Measurements from ENCODE around the gene ZNF436. TPM values are rescaled to one million over a fixed set of nuclear protein-coding genes. Genes with fewer than 3 reads are reported as not detected.

Gene ZNF436
- total RNA-seq, 3 donors from 2014 or later (not counting 1 experiment from before 2014, with no cell fraction given): 4.5 to 7.8 (median 5.7) TPM

DNA sequence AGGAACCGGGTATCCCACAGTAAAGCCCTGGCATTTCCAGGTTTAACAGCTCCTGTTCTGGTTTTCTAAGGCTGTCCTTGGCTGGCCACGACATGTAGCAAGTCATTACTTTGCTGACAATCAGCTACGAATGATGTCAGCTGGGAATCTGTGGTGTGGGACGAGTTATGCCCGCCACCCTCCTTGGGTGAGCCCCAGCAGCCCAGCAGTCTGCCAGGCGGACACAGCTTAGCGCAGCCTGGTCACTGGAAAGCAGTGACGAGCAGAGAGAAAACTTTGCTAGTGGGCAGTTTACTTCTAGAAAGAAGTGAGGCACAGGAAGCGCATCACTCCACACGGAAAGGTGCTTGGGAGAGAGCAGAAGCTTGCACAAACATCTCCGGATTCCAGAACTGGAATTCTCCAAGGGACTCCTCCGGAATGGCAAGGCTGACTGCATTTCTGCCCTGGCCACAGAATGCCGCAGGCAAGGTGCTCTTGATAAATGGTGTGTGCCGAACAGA lies 15.5 kb upstream of the ZNF436 start:
- no peak overlapping the region for H3K4me3 Mint-ChIP-seq
- WGBS (ENCODE audit: insufficient coverage): 88% methylated on average over 14 of the region's 14 CpGs
- Histone ChIP-seq H3K4me3 (ENCODE audit: low read length) (no peak overlapping the region), H3K9me3 (ENCODE audit: control insufficient read depth, insufficient read depth, low read length) (no peaks in the 10 kb centered on the region), H3K36me3 (ENCODE audit: control insufficient read depth, insufficient read depth, low read length) (no peaks in the 10 kb centered on the region), H3K27ac (ENCODE audit: low read length) (no peak overlapping the region), H3K4me1 (ENCODE audit: control insufficient read depth, insufficient read depth, low read length) (no peaks in the 10 kb centered on the region), H3K27me3 (ENCODE audit: control insufficient read depth, insufficient read depth, low read length) (no peaks in the 10 kb centered on the region)
- ATAC-seq (no peak), DNase-seq (no peak)
- intact Hi-C loops (cut with micrococcal nuclease): no loop called here
- peaks cover 0 to 3% of the 10 kb centered on the region in 2 donors for H3K27me3 Mint-ChIP-seq (ENCODE audit: low read depth in 2 of 2)
- no peaks in the 10 kb centered on the region for H3K9me3 Mint-ChIP-seq
- TF ChIP-seq, protein P1, sequence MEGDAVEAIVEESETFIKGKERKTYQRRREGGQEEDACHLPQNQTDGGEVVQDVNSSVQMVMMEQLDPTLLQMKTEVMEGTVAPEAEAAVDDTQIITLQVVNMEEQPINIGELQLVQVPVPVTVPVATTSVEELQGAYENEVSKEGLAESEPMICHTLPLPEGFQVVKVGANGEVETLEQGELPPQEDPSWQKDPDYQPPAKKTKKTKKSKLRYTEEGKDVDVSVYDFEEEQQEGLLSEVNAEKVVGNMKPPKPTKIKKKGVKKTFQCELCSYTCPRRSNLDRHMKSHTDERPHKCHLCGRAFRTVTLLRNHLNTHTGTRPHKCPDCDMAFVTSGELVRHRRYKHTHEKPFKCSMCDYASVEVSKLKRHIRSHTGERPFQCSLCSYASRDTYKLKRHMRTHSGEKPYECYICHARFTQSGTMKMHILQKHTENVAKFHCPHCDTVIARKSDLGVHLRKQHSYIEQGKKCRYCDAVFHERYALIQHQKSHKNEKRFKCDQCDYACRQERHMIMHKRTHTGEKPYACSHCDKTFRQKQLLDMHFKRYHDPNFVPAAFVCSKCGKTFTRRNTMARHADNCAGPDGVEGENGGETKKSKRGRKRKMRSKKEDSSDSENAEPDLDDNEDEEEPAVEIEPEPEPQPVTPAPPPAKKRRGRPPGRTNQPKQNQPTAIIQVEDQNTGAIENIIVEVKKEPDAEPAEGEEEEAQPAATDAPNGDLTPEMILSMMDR (IDR thresholded peaks at IDR 0.05): no peak
- no peaks in the 10 kb centered on the region for H3K36me3 Mint-ChIP-seq
- no peak overlapping the region for H3K27ac Mint-ChIP-seq
- H3K4me1 Mint-ChIP-seq: no peaks in the 10 kb centered on the region

DNA sequence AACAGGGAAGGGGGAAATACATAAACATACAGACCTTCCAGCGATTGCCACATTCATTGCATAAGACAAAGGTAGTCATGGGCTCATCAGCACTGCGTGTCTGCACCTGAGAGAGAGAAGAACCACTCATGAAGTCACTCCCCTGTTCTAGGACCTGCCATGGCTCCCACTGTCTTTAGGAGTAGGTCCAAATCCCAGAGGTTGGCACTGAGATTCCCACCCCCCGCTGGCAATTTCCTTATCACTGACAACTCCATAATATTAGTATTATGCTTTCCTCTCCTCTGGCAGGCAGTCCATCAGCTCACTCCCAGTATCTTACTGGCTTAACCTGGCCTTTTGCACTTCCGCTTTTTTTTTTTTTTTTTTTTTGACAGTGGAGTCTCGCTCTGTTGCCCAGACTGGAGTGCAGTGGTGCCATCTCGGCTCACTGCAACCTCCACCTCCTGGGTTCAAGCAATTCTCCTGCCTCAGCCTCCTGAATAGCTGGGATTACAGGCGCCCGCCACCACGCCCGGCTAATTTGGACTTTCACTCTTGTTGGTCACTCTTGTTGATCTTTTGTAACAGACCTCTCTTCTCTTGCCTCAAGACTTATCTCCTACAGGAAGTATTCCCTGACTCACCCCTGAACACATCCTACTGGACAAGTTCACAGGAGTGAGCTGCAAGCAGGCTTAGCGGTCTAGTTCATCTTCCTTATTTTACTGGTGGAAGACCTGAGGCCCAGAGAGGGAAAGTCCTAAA lies 14.8 kb upstream of the ZNF436 start:
- H3K9me3 Mint-ChIP-seq: no peaks in the 10 kb centered on the region
- peaks cover 0 to 3% of the 10 kb centered on the region in 2 donors for H3K27me3 Mint-ChIP-seq (ENCODE audit: low read depth in 2 of 2)
- Histone ChIP-seq H3K27me3 (ENCODE audit: control insufficient read depth, insufficient read depth, low read length) (no peaks in the 10 kb centered on the region), H3K4me3 (ENCODE audit: low read length) (no peak overlapping the region), H3K27ac (ENCODE audit: low read length) (no peak overlapping the region), H3K9me3 (ENCODE audit: control insufficient read depth, insufficient read depth, low read length) (no peaks in the 10 kb centered on the region), H3K4me1 (ENCODE audit: control insufficient read depth, insufficient read depth, low read length) (no peaks in the 10 kb centered on the region), H3K36me3 (ENCODE audit: control insufficient read depth, insufficient read depth, low read length) (no peaks in the 10 kb centered on the region)
- H3K27ac Mint-ChIP-seq: no peak overlapping the region
- WGBS (ENCODE audit: insufficient coverage): 85% methylated on average over 11 of the region's 11 CpGs
- no peak for DNase-seq
- H3K4me1 Mint-ChIP-seq: no peaks in the 10 kb centered on the region
- H3K36me3 Mint-ChIP-seq: no peaks in the 10 kb centered on the region
- no peak overlapping the region for H3K4me3 Mint-ChIP-seq
- intact Hi-C loops (cut with micrococcal nuclease): no loop called here
- no peak for ATAC-seq
- TF ChIP-seq, protein P1 (IDR thresholded peaks at IDR 0.05): no peak

DNA sequence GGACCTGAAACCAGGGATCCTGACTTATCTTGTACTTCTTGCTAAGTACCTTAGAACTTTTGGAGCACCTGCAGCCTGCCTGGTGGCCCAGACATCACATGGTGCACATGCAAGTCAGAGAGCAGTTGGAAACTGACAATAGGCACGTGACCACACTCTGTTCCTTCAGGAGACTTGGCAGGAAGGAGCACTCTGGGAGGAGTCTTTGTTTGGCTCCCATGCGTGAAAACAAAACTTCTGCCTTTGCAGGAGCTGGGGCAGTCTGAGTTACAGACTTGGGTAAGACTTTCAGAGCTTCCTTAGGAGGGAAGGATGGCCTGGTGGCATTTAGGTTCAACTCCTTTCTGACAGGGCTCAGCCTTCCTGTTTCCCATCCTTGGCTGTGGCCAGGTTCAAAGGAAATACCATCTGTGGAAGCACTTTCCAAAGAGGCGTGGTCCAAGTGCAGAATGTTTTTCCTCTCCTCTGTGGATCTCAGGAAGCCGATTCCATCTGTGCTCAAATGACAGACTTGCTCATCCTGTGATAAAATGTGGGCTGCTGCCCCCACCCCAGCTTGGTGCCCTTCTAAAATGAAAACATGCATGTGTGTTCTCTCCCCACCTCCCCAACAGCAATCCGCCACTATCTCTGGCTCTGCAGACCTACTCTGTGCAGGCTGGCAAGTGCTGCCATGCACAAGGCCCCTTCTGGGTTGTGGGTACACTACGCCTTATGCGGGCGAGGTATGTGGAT lies 14.1 kb upstream of the ZNF436 start:
- no peaks in the 10 kb centered on the region for H3K4me1 Mint-ChIP-seq
- 86% methylated on average over 6 of the region's 8 CpGs for WGBS (ENCODE audit: insufficient coverage)

More for the DNA sequence above, 14.1 kb upstream of the ZNF436 start:
- Histone ChIP-seq H3K4me3 (ENCODE audit: low read length) (no peak overlapping the region), H3K27me3 (ENCODE audit: control insufficient read depth, insufficient read depth, low read length) (no peaks in the 10 kb centered on the region), H3K9me3 (ENCODE audit: control insufficient read depth, insufficient read depth, low read length) (no peaks in the 10 kb centered on the region), H3K27ac (ENCODE audit: low read length) (no peak overlapping the region), H3K36me3 (ENCODE audit: control insufficient read depth, insufficient read depth, low read length) (no peaks in the 10 kb centered on the region), H3K4me1 (ENCODE audit: control insufficient read depth, insufficient read depth, low read length) (no peaks in the 10 kb centered on the region)
- intact Hi-C loops (cut with micrococcal nuclease): no loop called here
- TF ChIP-seq, protein P1 (IDR thresholded peaks at IDR 0.05): no peak
- DNase-seq: no peak
- H3K4me3 Mint-ChIP-seq: no peak overlapping the region
- no peaks in the 10 kb centered on the region for H3K36me3 Mint-ChIP-seq
- no peak for ATAC-seq
- H3K27ac Mint-ChIP-seq: no peak overlapping the region
- peaks cover 0 to 3% of the 10 kb centered on the region in 2 donors for H3K27me3 Mint-ChIP-seq (ENCODE audit: low read depth in 2 of 2)
- H3K9me3 Mint-ChIP-seq: no peaks in the 10 kb centered on the region

Data from natural killer cell (primary cell).